ENCODE measurements around the gene RERE.

Gene RERE

DNA sequence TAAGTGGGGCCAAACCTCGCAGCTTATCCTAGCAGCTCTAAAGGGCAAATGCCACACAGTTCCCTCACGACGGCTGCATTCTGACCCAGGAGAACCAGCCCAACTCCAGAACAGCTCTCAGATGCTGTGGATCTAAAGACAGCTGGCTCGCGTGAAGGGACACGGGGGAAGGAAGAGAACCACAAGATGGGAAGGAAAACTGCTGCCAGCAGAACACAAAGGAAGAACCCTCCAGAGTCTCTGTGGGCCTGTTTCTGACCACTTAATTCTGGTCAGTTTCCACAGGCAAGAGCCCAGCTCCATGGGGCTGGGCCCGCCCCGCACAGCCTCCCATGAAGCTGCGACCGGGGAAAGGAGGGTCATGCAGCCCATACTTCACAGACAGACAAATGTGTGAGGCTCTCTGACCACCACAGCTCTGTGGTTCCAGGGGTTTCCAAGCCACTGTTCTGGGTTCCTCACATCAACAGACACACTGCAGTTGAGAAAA, 438.4 kb downstream of the RERE start:
- no peaks in the 10 kb centered on the region for H3K36me3 ChIP-seq (ENCODE audit: control insufficient read depth, insufficient read depth, low read length)
- H3K9me3 ChIP-seq (ENCODE audit: control insufficient read depth, low read length) = no peaks in the 10 kb centered on the region
- no peak overlapping the region for H3K27ac ChIP-seq (ENCODE audit: insufficient read depth, low read depth, low read length, poor library complexity, severe bottlenecking)
- peaks cover 28% of the 10 kb centered on the region for H3K4me1 ChIP-seq (ENCODE audit: control insufficient read depth, insufficient read depth, low read length)
- no peak overlapping the region for H3K4me3 ChIP-seq (ENCODE audit: insufficient read depth, low read depth, low read length)
- WGBS, 2 experiments = 93 to 96% methylated on average over 10 of the region's 10 CpGs
- H3K27me3 ChIP-seq (ENCODE audit: control insufficient read depth, insufficient read depth, low read length, poor library complexity, severe bottlenecking) = no peaks in the 10 kb centered on the region

DNA sequence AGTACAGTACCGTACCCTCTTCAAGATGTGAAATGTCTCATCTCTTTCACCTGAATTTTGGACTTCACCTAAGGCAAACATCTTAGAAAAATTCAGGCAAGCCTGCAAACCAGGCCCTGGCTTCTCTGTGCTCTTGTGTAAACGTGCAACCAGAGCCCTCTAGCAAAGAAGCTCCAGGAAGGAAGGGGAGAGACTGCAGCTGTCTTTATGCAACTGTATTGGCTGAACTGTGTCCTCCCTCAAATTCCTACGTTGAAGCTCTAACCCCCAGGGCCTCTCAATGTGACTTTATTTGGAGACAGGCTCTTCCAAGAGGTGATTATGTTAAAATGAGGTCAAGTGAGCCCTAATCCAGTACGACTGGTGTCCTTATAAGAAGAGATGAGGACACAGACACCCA, 439.3 kb downstream of the RERE start:
- WGBS, 2 experiments = 62 to 67% methylated on average over 4 of the region's 4 CpGs
- Histone ChIP-seq H3K36me3 (ENCODE audit: control insufficient read depth, insufficient read depth, low read length) (no peaks in the 10 kb centered on the region), H3K9me3 (ENCODE audit: control insufficient read depth, low read length) (no peaks in the 10 kb centered on the region), H3K27me3 (ENCODE audit: control insufficient read depth, insufficient read depth, low read length, poor library complexity, severe bottlenecking) (no peaks in the 10 kb centered on the region), H3K27ac (ENCODE audit: insufficient read depth, low read depth, low read length, poor library complexity, severe bottlenecking) (no peak overlapping the region), H3K4me3 (ENCODE audit: insufficient read depth, low read depth, low read length) (no peak overlapping the region), H3K4me1 (ENCODE audit: control insufficient read depth, insufficient read depth, low read length) (peaks cover 36% of the 10 kb centered on the region)

DNA sequence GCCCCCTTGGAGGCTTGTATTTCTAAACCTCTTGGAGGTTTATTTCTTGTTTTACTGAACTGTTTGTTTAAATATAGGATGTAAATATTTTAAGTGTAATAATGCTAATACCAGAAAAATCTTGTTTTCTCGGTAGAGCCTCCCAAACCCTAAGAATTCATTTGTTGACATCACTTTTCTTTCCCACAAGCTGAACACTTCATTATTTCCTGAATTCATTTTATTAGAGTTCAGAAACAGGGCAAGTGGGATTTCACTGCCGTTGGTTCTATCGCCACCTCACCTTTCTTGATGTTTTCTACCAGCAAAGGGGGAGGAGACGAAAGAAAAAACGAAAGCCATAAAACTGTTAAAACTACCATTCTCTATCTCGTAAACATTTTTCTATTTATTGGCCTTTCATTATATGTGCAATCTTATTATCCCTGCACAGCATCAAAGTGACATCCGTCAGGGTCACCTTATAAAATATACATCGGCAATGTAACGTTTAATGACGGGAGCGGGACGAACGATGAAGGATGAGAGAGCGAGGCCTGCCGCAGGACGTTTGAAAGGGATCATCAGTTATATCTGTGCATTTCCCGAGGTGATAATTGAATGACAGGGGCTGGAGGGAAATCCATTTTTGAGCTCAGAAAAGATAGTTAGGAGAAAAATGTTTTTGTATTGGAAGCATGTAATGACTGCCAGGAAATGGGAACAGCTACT, 440.0 kb downstream of the RERE start:
- Histone ChIP-seq H3K4me1 (ENCODE audit: control insufficient read depth, insufficient read depth, low read length) (peaks cover 36% of the 10 kb centered on the region), H3K27ac (ENCODE audit: insufficient read depth, low read depth, low read length, poor library complexity, severe bottlenecking) (no peak overlapping the region), H3K27me3 (ENCODE audit: control insufficient read depth, insufficient read depth, low read length, poor library complexity, severe bottlenecking) (no peaks in the 10 kb centered on the region), H3K4me3 (ENCODE audit: insufficient read depth, low read depth, low read length) (no peak overlapping the region), H3K9me3 (ENCODE audit: control insufficient read depth, low read length) (no peaks in the 10 kb centered on the region), H3K36me3 (ENCODE audit: control insufficient read depth, insufficient read depth, low read length) (no peaks in the 10 kb centered on the region)
- 94 to 97% methylated on average over 17 of the region's 17 CpGs for WGBS, 2 experiments

DNA sequence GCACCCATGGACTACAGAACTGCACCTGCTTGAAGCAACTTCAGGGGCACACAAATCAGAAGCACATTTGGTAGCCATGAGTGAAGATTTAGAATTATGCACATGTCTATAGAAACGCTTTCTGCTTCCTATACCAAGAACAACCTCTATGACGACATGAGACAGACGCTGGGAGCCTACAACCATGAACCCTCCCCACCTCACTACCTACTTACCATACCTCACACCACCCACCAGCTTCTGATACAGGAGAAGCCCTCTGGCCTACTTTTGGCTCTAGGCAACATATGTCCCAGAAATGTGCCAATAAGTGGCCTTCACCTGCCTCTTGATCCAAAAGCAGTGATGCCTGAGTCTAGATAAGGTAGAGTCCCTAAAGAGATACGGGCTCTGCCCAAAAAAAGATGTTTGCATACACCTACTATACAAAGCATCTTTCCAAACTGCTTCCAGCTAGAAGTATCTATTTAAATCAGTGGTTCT, 441.0 kb downstream of the RERE start:
- no peaks in the 10 kb centered on the region for H3K9me3 ChIP-seq (ENCODE audit: control insufficient read depth, low read length)
- no peaks in the 10 kb centered on the region for H3K36me3 ChIP-seq (ENCODE audit: control insufficient read depth, insufficient read depth, low read length)
- WGBS, 2 experiments = 92 to 97% methylated on average over 4 of the region's 4 CpGs
- peaks cover 42% of the 10 kb centered on the region for H3K4me1 ChIP-seq (ENCODE audit: control insufficient read depth, insufficient read depth, low read length)
- H3K27ac ChIP-seq (ENCODE audit: insufficient read depth, low read depth, low read length, poor library complexity, severe bottlenecking) = no peak overlapping the region
- H3K4me3 ChIP-seq (ENCODE audit: insufficient read depth, low read depth, low read length) = no peak overlapping the region
- H3K27me3 ChIP-seq (ENCODE audit: control insufficient read depth, insufficient read depth, low read length, poor library complexity, severe bottlenecking) = no peaks in the 10 kb centered on the region

DNA sequence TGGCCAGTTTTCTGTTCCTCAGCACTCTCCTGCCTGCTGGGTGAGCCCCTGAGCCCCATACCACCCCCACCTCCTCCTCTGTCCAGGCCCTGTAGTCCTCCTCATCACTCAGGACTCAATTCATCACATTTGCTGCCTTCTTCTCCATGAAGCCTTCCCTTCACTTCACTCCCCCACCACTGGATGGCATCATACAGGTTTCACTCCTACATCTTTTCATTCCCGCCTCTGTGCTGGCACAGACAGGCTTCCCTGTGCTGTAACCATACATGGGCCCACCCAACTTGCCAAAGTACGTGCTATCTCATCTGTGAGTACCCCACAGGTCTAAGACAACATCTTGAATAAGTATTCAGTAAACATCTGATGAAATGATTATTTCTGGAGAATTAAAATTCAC, 442.6 kb downstream of the RERE start:
- peaks cover 56% of the 10 kb centered on the region for H3K4me1 ChIP-seq (ENCODE audit: control insufficient read depth, insufficient read depth, low read length)
- H3K27ac ChIP-seq (ENCODE audit: insufficient read depth, low read depth, low read length, poor library complexity, severe bottlenecking) = no peak overlapping the region
- H3K36me3 ChIP-seq (ENCODE audit: control insufficient read depth, insufficient read depth, low read length) = no peaks in the 10 kb centered on the region
- WGBS, 2 experiments = 78 to 91% methylated on average over 2 of the region's 2 CpGs
- no peak overlapping the region for H3K4me3 ChIP-seq (ENCODE audit: insufficient read depth, low read depth, low read length)
- no peaks in the 10 kb centered on the region for H3K27me3 ChIP-seq (ENCODE audit: control insufficient read depth, insufficient read depth, low read length, poor library complexity, severe bottlenecking)
- H3K9me3 ChIP-seq (ENCODE audit: control insufficient read depth, low read length) = no peaks in the 10 kb centered on the region

DNA sequence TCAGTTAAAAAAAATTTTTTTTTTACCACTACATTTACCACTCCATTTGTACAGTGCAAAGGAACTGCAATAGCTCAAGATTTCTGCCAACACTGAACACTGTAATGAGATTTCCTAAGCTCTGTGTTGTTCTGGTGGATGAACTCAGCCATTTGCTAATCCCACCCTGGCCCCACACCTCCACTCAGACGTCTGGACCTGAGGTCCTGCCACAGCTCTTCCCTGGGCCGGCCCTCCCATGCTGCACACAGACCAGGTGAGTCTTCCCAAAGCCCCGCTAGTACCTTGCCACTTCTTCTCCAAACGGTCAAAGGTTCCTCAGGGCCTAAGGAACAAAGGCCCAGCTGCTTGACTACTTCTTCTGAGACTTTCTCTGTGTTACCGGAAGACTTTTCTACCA, 443.1 kb downstream of the RERE start:
- 81 to 83% methylated on average over 5 of the region's 5 CpGs for WGBS, 2 experiments
- no peak overlapping the region for H3K4me3 ChIP-seq (ENCODE audit: insufficient read depth, low read depth, low read length)
- H3K36me3 ChIP-seq (ENCODE audit: control insufficient read depth, insufficient read depth, low read length) = no peaks in the 10 kb centered on the region
- H3K27me3 ChIP-seq (ENCODE audit: control insufficient read depth, insufficient read depth, low read length, poor library complexity, severe bottlenecking) = no peaks in the 10 kb centered on the region
- no peaks in the 10 kb centered on the region for H3K9me3 ChIP-seq (ENCODE audit: control insufficient read depth, low read length)
- H3K27ac ChIP-seq (ENCODE audit: insufficient read depth, low read depth, low read length, poor library complexity, severe bottlenecking) = no peak overlapping the region
- peaks cover 56% of the 10 kb centered on the region for H3K4me1 ChIP-seq (ENCODE audit: control insufficient read depth, insufficient read depth, low read length)

DNA sequence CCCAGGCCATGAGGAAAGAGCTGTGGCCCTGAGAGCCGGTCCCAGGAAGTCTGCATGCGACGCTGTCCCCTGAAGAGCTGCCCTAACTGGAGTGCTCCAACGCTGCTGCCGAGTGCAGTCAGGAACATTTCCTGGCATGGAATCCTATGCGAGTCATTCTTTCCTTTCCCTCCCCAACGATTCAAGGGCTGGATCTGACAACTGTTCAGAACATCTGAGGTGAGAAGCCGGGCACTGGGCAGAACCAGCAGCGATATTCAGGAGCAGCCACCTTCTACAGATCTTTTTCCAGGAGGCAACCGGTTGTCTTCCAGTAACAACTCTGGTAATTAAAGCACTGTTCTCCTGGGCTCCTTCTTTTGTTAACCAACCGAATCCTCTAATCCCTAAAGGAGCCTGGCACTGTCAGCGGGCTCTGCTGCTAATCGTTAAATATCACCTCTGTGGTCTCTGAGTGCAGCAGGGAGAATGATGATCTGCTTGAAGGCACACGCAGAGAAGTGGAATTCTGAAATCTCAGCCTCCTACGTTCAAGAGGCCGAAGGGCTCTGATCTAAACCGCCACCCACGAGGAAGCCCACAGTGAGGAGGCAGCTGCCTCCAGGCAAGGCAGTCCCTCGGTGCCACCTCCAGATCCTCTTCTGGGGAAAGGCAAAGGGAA, 443.7 kb downstream of the RERE start:
- Histone ChIP-seq H3K27ac (ENCODE audit: insufficient read depth, low read depth, low read length, poor library complexity, severe bottlenecking) (peak overlapping the region; percentile 84), H3K4me1 (ENCODE audit: control insufficient read depth, insufficient read depth, low read length) (peaks cover 55% of the 10 kb centered on the region), H3K4me3 (ENCODE audit: insufficient read depth, low read depth, low read length) (no peak overlapping the region), H3K9me3 (ENCODE audit: control insufficient read depth, low read length) (no peaks in the 10 kb centered on the region), H3K27me3 (ENCODE audit: control insufficient read depth, insufficient read depth, low read length, poor library complexity, severe bottlenecking) (no peaks in the 10 kb centered on the region), H3K36me3 (ENCODE audit: control insufficient read depth, insufficient read depth, low read length) (no peaks in the 10 kb centered on the region)
- WGBS, 2 experiments = 37 to 39% methylated on average over 19 of the region's 19 CpGs

DNA sequence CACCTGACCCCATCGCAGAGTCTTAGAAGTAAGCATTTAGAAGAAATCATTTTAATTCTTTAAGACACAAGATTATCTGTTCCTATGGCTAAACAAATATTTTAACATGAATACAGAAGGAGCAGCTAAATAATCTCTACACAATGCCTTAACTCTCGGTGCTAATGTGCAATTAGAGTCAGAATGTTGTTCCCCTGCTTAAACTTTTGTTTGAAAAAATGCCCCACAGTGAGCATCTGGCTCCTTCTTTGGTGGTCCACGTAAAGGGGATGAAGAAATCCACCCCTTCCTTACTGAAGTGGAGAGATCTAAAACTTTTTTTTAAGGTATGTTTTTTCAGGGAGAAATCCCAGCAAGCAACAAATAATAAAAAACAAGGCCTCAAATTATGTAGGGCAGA, 444.3 kb downstream of the RERE start:
- H3K9me3 ChIP-seq (ENCODE audit: control insufficient read depth, low read length) = no peaks in the 10 kb centered on the region
- no peak overlapping the region for H3K4me3 ChIP-seq (ENCODE audit: insufficient read depth, low read depth, low read length)
- H3K27me3 ChIP-seq (ENCODE audit: control insufficient read depth, insufficient read depth, low read length, poor library complexity, severe bottlenecking) = no peaks in the 10 kb centered on the region
- peaks cover 50% of the 10 kb centered on the region for H3K4me1 ChIP-seq (ENCODE audit: control insufficient read depth, insufficient read depth, low read length)
- H3K27ac ChIP-seq (ENCODE audit: insufficient read depth, low read depth, low read length, poor library complexity, severe bottlenecking) = peak overlapping the region; percentile 84
- 28 to 50% methylated on average over 3 of the region's 3 CpGs for WGBS, 2 experiments
- no peaks in the 10 kb centered on the region for H3K36me3 ChIP-seq (ENCODE audit: control insufficient read depth, insufficient read depth, low read length)

DNA sequence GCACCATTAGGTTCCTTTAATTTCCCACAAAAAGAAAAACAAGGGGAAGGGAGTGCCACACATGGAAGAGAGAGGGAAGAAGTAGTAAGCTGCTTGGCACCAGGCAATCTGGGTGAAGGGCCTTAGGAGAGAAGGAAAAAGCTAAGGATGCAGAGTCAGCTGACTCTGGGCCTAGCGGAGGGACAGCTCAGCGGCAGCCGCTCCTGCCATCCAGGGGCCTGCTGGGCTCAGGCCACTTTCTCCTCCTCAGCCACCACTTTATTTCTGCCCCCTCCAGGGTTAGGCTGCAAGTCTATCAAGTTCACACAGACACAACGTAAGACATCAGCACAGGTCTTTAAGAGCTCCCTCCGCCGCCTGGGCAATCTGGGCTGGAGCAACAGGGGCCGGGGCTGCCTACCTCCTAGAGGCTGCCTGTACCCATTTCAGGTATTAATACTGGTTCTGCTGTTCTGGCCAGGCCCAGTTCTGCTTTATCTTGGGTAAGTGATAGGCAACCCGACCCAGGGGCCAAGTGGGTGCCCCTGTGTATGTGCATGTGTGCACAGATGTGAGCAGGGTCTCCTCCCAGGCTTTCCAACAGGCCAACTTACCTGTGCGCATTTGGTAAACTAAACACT, 446.0 kb downstream of the RERE start:
- no peaks in the 10 kb centered on the region for H3K9me3 ChIP-seq (ENCODE audit: control insufficient read depth, low read length)
- no peaks in the 10 kb centered on the region for H3K27me3 ChIP-seq (ENCODE audit: control insufficient read depth, insufficient read depth, low read length, poor library complexity, severe bottlenecking)
- no peaks in the 10 kb centered on the region for H3K36me3 ChIP-seq (ENCODE audit: control insufficient read depth, insufficient read depth, low read length)
- peaks cover 54% of the 10 kb centered on the region for H3K4me1 ChIP-seq (ENCODE audit: control insufficient read depth, insufficient read depth, low read length)
- H3K4me3 ChIP-seq (ENCODE audit: insufficient read depth, low read depth, low read length) = no peak overlapping the region
- WGBS, 2 experiments = 74 to 77% methylated on average over 9 of the region's 9 CpGs
- no peak overlapping the region for H3K27ac ChIP-seq (ENCODE audit: insufficient read depth, low read depth, low read length, poor library complexity, severe bottlenecking)

DNA sequence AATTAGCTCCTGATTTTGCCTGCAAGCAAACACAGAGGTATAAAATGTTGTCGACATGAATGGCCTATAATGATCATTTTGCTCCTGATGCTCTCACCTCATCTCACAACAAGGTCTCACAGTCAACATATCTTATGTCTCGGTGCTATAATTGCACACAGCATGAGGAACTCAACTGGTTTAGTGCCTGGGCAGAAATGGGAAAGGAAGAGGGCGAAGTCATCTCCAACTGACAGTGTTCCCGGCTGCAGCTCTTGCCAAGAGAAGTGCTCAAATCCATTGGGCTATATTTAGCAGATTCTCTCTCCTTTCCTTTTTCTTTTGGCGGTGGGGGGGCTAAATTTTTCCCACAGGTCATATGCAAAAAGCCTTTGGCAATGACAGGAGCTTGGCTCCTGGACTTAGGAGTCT, 446.5 kb downstream of the RERE start:
- Histone ChIP-seq H3K9me3 (ENCODE audit: control insufficient read depth, low read length) (no peaks in the 10 kb centered on the region), H3K36me3 (ENCODE audit: control insufficient read depth, insufficient read depth, low read length) (no peaks in the 10 kb centered on the region), H3K4me1 (ENCODE audit: control insufficient read depth, insufficient read depth, low read length) (peaks cover 54% of the 10 kb centered on the region), H3K4me3 (ENCODE audit: insufficient read depth, low read depth, low read length) (no peak overlapping the region), H3K27me3 (ENCODE audit: control insufficient read depth, insufficient read depth, low read length, poor library complexity, severe bottlenecking) (no peaks in the 10 kb centered on the region), H3K27ac (ENCODE audit: insufficient read depth, low read depth, low read length, poor library complexity, severe bottlenecking) (peak overlapping the region; percentile 55)
- WGBS, 2 experiments = 79 to 80% methylated on average over 5 of the region's 5 CpGs
